Fibroblast of mammary gland (primary cell): ENCODE measurements around the gene ZMAT3.
"Not testable (repeated sequence)": the region's sequence is repeated elsewhere in the genome, so short reads cannot be mapped to it uniquely, and the experiment has no call there.

Experiments used
- DNase-seq: peaks from one replicate; pipeline ENCODE4 v3.0.0-alpha.2; 2010; ENCODE audit warnings: low read depth
- H3K4me3 ChIP-seq: 2 replicates; pipeline ENCODE4 v1.5.1; 2011; ENCODE audit warnings: low read depth, mild to moderate bottlenecking, low read length, moderate library complexity; ENCODE audit not compliant: control insufficient read depth
- CTCF ChIP-seq: conservative IDR thresholded peaks from 2 replicates; pipeline ENCODE4 v1.5.1; 2011; ENCODE audit warnings: low read depth, low read length, inconsistent platforms; ENCODE audit not compliant: control insufficient read depth, insufficient read depth

The ZMAT3 gene

GRCh38 chr3:179036226-179036625 is 35.4 kb downstream of the ZMAT3 start:
- DNase-seq: no peak
- no peak overlapping the region for H3K4me3 ChIP-seq
- no peak for TF ChIP-seq CTCF

- no peak overlapping the region for H3K4me3 ChIP-seq
- TF ChIP-seq CTCF: no peak
- no peak for DNase-seq
Observed at GRCh38 chr3:179035232-179035631, 36.4 kb downstream of the ZMAT3 start.

- DNase-seq: not testable (repeated sequence)
Observed at GRCh38 chr3:179033304-179033657, 38.3 kb downstream of the ZMAT3 start.

GRCh38 chr3:179032454-179033303 is 38.9 kb downstream of the ZMAT3 start:
- not testable (repeated sequence) for H3K4me3 ChIP-seq

More at GRCh38 chr3:179033304-179033657, 38.3 kb downstream of the ZMAT3 start:
- not testable (repeated sequence) for H3K4me3 ChIP-seq

GRCh38 chr3:179029096-179029495 is 42.5 kb downstream of the ZMAT3 start:
- DNase-seq: no peak
- TF ChIP-seq CTCF: no peak

More at GRCh38 chr3:179032454-179033303, 38.9 kb downstream of the ZMAT3 start:
- not testable (repeated sequence) for DNase-seq

GRCh38 chr3:179028408-179028807 is 43.2 kb downstream of the ZMAT3 start:
- TF ChIP-seq CTCF: no peak
- DNase-seq: no peak
- no peak overlapping the region for H3K4me3 ChIP-seq

More at GRCh38 chr3:179029096-179029495, 42.5 kb downstream of the ZMAT3 start:
- no peak overlapping the region for H3K4me3 ChIP-seq

- H3K4me3 ChIP-seq: no peak overlapping the region
- peak; percentile 69 for DNase-seq
- TF ChIP-seq CTCF: peak; percentile 10
Observed at GRCh38 chr3:179027326-179027900, 44.2 kb downstream of the ZMAT3 start.
